Left renal pelvis (tissue), 4 donors: ENCODE measurements around the gene TNFRSF14. TPM values are rescaled to one million over a fixed set of nuclear protein-coding genes. Genes with fewer than 3 reads are reported as not detected.

Source experiments
- DNase-seq, 4 donors: peaks; one replicate each; pipeline ENCODE4 v3.0.0-alpha.2; 2013; ENCODE audit warnings: low read depth in 4 of 4, low spot score in 3 of 4
- polyA plus RNA-seq, 4 donors: library from polyadenylated mRNA; unstranded; fragments of 120-200 nt; gene quantifications; one replicate each; pipeline ENCODE4 v1.2.1, GENCODE V29; 2013; ENCODE audit not compliant: insufficient read length in 4 of 4

Gene TNFRSF14
- polyA plus RNA-seq, 4 donors, result 15.9 to 26.3 (median 20.2) TPM

DNA sequence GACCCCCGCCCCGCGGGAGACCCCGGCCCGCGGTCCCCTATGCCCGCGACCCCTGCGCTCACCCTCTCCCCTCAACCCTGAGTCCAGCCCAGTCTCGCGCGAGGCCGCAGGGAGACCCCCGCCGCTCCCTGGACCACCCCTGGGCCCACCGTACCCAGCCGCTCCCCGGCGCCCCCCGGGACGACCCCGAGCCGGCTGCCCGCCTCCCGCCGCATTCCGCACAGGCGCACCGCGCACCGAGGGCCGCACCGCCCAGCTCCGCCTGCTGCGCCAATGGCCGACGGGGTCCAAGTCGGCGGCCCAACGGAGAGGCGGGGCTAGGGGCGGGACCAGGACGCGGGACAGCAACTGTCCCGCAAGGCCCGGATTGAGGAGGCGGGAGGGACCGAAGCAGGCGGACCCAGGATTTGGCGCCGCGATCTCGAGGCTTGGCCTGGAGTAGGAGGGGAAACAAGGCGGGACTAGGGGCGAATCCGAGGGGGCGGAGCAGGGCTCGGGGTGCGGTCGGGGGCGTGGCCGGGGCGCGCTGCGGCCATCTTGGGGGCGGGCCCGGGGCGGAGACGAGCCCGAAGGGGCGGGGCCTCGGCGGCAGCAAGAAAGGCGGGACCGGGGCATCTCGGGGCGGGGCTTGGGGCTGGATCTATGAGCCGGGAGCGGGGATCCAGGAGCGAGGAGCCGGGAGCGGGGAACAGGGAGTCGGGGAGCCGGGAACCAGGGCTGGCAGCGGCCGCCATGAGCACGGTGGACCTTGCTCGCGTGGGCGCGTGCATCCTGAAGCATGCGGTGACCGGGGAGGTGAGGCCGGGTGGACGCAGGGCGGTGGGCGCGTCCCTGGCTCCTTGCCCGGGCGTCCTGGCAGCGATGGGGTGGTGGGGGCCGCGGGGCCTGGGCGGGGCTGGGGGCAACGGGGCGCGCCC, 30.2 kb downstream of the TNFRSF14 start, which contains the start of gene PRXL2B:
Gene PRXL2B (plus strand): TSS at position 624 of the 917 bp plus-strand sequence. CDS start 109 bp downstream, at position 733.
- peak; percentile 92 to 96 (median 96) for DNase-seq

DNA sequence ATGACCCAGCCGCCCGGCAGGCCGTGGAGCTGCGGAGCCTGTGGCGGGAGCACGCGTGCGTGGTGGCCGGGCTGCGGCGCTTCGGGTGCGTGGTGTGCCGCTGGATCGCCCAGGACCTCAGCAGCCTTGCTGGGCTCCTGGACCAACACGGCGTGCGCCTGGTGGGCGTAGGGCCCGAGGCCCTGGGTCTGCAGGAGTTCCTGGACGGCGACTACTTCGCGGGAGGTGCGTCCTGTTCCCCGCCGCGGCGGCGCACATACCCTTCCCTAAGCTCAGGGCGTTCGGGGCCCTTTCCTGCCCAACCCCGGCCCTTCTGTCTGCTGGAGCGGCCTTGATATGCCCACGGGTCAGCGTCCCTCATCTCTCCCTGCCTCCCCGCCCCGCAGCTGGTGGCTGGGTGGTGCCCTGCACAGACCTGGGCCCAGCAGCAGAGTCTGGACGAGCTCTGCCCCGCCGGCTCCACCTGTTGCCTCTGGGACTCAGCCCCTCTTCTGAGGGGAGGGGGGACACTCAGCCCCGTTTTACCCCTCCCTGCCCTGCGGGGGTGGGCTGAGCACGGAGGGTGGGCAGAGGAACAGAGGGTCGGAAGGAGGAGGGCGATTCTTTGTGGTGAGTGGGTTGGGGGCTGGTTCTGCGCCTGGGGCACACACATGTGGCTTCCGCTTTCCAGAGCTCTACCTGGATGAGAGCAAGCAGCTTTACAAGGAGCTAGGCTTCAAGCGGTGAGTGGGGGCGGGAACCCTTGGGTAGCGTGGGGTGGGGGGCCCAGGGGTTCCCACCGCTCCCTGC, 31.1 kb downstream of the TNFRSF14 start:
- DNase-seq, result no peak

DNA sequence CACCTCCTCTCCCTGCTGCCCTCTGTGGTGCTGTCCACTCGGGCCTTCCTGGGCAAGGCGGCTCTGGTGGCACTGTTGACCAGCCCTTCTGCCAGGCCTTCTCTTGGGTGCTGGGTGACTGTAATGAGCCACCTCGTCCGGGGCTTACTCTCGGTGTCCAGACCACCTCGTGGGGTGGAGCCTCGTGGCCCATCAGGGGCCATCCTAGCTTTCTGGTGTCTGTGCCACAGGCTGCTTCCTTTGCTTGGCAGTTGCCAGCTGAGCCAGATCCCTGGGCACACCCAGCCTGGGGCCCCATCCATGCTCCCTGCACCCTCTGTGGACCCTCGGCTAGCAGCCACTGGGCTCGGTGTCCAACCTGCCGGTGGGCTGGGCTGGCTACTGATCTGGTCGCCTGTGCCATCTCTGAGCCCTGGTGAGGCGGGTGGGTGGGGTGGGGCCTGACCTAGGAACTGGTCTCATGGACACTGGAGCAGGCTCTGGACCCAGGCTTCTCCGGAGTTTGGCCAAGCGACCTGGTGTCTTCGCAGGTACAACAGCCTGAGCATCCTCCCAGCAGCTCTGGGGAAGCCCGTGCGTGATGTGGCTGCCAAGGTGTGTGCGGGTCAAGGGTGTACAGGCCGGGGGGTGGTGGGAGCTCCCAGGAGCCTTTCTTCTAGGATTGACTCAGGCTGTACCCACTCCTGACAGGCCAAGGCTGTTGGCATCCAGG, 31.8 kb downstream of the TNFRSF14 start:
- DNase-seq, result no peak

DNA sequence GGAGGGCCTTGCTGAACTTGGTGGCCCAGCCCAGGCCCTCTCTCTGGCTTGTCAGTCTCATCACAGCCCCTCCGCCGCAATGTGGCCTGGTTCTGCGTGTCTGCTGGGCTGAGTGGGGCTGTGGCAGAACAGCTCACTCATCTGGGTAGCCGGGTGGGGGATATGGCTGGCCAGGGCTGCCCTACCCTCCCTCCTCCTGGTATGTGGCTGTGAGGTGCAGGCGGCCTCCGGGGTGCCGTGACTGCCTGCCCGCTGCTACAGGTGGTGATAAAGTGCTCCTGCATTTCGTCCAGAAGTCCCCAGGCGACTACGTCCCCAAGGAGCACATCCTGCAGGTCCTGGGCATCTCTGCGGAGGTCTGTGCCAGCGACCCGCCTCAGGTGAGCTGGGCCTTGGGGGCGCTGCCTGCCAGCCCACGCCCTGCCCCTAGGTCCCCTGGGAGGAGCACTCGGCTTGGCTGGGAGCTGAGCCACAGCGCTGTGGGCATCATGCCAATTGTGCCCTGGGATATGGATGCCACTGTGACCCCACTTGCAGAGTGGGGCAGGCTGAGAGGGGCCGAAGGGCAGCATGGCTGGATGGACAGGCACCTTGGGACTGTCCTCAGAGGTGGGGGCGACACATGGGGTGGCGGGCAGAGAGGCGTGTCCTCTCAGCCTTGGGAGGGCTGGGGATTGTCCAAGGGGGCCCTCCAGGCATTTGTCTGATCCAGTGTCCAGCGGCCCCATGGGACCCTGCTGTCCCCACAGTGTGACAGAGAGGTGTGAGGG, 32.7 kb downstream of the TNFRSF14 start:
- DNase-seq, result no peak

DNA sequence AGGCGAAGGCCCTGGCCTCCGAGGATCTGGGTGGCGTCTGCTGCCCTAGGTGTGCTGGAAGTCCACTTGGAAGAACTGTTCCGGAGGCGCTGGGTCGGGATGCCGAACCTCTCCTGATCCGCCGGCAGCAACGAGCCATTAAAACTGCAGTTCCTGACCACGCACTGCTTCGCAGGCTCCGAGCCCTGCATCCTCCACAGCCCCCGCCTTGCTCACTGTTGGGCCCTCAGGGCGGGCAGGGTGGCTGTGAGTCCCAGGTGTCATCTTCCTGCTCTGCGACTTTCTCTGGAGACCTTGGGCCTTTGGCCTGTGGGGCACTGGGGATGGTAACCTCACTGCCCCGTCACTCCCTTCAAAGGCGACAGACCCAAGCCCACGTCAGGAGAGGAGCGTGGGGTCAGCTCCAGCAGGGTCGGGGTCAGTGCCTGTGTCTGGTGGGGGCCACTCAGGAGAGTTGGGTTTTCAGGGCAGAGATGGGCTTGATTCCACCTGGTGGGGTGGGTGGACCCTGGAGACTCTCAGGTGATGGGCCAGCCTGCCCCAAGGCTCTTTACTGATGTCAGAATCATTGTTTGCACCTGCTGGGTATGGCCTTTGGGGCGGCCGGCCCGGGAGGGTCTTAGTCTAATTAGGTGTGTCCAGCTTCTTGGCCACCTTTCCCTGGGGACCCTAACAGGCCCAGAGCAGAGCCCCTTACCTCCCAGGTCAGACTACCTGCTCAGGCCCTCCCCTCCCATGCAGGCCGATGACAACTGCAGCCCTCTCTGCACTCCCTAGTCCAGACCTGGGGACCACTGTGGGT, 33.5 kb downstream of the TNFRSF14 start:
- no peak for DNase-seq

DNA sequence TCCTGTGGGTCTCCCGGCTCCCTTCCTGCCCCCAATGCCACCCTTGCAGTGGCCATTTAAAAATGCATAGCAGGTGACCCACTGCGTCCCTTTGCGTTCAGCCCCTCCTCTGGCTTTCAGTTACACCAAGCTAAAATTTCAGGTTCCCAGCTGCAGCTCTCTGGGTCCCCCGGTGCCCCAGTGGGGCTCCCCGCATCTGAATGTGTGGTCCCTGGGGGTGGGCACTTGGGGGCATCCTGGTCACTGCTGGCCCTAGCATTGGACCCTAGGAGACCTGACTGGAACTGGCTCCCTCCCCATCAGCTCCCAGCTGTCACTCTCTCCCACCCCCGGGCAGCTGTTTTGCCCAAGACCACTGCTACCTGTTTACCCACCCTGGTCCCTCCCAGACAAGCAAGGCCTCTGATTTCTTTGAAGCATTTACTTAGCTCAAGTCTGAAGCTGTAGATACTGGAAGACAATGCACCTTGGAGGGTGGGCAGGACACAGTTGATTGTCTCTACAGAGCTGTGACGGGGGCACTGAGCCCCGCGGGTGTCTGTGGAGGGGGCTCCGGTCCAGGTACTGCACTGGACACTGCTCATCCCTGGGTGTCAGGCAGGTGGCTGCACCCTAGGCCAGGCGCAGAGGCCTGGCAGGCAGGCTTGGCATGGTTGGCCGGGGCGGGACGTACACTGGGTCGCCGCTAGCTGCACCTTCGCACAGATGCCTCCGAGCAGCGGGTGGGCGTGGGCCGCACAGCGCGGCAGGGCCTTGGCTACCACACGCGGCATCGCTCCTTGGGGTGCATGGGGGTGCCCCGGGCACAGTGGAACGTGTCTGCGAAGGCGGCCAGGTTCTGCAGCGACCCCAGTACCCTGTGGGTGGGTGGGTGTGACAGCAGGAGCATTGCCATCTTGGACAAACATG, 34.3 kb downstream of the TNFRSF14 start:
- no peak for DNase-seq

DNA sequence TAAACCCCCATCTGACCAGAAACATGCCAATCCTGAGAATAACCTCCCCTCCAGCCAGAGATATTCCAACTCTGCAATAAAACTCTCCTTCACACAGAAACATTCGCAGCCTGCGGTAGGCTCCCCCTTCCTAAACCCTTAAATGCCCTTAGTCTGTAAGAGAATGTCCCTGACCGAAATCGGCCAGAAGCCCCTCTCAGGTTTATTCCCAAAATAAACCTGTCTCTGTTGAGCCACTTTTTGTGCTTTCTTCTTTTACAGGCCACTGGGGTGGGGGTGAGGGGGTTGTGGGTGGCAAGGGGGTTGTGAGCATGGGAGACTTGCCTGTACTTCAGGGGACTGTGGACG, 35.0 kb downstream of the TNFRSF14 start:
- no peak for DNase-seq

DNA sequence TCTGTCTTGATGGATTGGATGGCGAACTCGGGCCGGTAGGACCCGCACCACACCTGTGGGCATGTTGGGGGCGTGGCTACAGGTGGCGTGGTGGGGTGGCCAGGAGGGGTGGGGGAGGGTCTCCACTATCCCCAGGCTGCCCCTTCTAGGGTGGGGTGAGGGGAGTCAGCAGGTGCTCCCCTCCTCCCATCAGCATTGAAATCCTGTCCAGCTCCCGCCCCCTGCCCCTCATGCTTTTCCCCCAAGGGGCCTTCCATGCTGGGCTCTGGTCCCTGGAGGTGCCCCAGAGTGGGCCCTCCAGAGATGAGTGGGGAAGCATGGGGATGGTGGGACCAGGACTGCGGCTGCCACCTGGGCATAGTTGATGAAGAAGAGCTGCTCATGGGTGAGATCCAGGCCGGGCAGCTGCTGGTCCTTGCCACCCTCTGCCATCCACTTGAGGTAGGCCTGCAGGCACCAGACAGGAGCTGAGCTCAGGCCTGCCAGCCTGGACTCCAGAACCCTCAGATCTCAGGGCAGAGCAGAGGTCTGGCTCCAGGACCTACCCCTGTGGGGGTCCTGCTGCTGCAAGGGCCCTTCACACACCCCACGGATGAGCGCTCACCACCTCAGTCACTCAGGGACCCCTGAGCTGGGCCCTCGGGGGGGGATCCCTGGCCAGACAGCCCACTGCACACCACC, 35.5 kb downstream of the TNFRSF14 start:
- no peak for DNase-seq

DNA sequence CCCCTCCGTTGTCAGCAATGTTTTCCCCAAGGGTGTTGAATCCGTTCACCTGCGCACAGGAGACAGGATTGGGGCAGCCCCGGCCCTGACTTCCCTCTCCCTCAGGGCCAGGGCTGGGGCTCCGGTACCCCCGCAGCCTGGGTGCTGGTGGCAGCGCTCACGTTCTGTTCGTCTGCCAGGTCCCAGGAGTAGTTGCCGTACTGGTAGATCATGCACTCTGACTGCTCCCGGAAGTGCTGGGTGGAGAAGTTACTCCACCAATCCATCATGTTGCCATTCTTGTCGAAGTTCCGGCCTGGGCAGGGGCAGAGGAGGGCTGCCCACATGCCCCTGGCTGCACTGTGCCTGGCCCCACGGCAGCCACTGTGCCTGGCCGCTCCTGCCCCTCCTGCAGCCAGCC, 36.5 kb downstream of the TNFRSF14 start:
- DNase-seq, result no peak

DNA sequence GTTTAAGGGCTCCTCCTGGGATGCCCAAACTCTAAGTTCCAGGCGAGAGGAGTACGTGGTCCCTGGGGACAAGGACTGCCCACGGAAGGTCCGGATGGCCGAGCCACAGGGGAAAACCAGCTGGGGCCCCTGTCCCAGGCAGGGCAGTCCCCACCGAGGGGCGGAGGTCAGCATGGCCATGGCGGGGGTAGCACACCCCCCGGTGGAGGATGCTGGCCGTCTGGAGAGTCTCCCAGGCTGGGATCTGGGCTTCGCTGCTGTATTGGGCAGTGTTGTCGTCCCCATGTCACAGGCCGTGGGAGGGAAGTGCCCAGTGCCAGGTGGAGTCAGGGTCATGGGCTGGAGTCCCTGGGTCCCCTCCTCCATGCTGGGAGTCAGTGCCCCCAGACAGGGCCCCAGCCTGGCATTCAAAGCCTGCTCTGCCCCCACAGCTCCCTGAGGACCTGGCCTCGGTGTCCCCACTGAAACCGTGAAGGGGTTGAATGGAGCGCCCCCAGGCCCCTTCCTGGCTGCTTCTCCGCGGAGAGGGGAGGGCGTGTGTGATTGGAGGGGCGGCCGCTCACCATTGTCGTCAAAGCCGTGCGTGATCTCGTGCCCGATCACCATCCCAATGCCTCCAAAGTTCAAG, 37.2 kb downstream of the TNFRSF14 start:
- DNase-seq, result no peak

DNA sequence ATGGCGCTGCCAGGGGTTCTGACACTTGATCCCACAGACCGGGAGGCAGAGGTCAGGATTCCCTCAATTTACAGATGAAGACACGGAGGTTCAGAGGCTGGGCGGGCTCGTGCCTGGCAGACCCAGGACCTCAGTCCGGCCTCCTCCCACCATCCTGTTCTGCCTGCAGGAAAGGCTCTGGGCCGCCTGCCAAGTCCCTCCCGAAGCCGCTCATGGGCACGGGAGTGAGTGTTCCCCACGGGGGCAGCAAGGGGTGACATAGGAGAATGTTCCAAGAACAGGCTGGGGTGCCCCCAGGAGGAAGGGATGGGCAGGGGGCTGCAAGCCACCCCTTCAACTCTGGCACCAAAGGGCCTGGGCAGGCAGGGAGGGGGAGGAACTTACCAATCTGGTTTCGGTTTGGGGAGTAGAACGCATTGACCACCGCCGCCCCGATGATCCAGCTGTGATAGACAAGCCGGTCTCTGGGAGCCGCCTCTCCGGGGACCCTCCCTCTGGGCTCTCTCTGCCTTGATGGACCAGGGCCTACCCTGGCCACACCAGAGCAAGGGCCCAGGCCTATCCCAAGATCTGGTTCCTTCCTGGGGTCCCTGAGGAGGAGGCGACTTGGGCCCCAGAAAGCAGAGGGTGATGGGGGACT, 38.0 kb downstream of the TNFRSF14 start:
- no peak for DNase-seq

DNA sequence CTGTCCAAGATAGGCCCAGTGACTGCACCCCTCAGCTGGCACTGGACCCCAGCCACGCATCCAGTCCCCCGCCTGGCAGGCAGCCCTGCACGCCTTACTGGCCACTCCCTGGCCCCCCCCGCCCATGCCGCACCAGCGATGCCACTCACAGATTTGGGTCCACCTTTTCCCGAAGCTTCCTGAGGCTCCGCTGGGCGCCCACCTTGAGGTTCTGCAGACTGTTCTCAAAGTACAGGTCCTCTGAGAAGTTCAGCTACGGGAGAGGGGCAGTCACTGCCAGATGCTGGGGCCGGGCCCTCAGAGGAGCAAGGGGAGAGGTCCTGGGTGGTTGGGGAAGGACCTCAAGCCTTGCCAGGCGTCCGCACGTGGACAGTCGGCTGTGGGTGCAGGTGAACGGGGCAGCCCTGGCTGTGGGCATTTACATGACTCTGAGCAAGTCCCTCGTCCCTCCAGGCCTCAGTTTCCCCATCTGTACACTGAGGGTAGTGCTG, 38.5 kb downstream of the TNFRSF14 start:
- no peak for DNase-seq

DNA sequence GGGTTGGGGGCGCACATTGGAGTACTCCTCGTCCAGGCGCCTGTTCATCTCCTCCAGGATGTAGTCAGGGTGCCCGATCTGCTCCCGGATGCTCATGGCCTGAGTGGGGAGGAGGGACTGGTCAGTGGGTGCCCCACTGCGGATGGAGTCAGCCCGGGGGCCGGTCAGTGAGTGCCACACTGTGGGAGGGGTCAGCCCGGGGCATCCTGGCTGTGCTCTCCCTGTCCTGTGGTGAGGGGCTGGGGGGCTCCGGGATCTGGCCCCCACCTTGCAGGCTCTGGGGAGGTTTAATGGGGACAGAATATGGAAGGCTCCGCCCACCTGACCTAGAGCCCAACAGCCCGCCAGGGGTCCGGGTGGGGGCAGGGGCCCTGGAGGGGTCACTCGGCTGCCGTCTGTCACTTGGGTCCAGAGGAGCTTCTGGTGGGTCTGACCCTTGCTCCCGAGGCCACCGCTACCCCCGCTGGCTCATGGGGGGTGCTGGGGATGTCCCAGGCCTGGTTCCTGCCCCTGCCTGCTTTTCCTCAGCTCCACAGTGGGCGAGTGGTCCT, 39.2 kb downstream of the TNFRSF14 start:
- no peak for DNase-seq

DNA sequence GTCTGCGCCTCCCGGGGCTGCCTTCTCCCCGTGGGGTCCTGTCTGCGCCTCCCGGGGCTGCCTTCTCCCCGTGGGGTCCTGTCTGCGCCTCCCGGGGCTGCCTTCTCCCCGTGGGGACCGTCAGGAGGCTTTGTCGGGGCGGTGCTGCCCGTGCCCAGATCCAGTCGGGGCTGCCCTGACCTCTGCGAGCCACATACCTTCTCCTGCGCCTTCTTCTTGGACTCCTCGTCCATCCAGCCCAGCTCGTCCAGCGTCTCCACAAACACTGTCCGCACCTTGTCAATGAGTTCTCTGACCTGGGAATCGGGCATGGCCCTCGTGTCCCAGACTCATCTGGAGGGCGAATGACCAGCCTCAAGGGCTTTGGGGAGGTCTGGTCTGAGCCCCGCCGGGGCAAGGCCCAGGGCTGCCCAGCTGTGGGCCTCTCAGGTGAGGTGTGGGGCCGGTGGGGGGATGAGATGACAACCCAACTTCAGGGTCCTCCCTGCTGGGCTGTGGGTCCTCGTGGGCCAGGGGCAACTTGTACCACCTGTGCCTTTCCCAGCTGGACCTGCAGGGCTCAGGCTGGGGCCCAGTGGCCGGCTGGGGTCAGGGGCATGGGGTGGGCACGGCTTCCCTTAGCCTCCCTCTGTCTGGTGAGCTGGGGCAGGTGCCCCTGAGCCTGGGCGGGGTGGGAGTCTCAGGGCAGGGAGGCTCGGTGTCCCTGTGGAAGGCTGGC, 39.8 kb downstream of the TNFRSF14 start:
- no peak for DNase-seq

DNA sequence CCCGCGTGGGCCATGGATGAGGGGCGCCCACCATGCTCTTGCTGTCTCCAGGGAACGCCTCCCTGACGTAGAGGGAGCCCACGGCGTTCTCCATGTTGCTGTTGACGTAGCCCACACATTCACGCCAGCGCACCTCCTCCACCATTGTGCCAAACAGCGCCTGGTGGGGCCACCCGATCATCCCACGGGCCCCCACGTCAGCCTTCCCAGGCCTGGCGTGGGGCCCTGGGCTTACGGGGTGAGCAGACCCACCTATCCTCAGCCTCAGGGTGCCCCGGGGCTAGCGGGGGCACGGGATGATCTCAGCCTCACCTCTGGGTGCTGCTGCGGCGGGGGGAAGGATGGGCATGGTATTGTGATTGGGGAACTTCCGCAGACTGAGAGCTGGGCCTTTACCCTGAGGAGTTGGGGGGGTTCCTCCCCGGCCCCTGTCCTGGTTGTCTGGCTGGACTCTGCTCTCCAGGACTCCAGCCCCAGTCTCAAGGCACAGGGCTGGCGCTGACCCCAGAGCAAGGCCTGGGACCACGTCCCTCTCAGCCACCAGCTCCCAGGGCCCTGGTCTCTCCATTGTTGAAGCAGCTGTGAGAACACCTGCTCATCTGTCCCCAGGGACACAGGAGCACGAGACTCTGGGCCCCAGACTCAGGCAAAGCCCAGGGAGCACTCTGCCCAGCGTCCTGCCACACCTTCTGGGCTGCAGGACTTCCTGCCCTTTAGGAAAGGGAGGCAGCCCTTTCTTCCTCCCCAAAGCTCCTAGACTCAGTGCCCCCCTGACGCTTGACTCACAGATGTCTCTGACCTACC, 40.6 kb downstream of the TNFRSF14 start:
- DNase-seq, result no peak
